Glutamatergic neuron (in vitro differentiated cells): ENCODE results near the gene CTXN2. TPM values are rescaled to one million over a fixed set of nuclear protein-coding genes. Genes with fewer than 3 reads are reported as not detected.

Experiments used
- DNase-seq: peaks from one replicate; pipeline ENCODE4 v3.0.0; 2022
- H3K27ac Mint-ChIP-seq: one replicate; pipeline ENCODE4 v1.8.0; 2020; ENCODE audit warnings: mild to moderate bottlenecking, mixed read lengths, inconsistent platforms; ENCODE audit not compliant: unreplicated experiment
- H3K27me3 Mint-ChIP-seq: one replicate; pipeline ENCODE4 v1.8.0; 2020; ENCODE audit warnings: mild to moderate bottlenecking, moderate library complexity, mixed read lengths, inconsistent platforms; ENCODE audit not compliant: unreplicated experiment
- H3K36me3 Mint-ChIP-seq: one replicate; pipeline ENCODE4 v1.8.0; 2020; ENCODE audit warnings: mild to moderate bottlenecking, mixed read lengths, inconsistent platforms; ENCODE audit not compliant: unreplicated experiment
- H3K4me1 Mint-ChIP-seq: one replicate; pipeline ENCODE4 v1.8.0; 2020; ENCODE audit warnings: mild to moderate bottlenecking, low read depth, mixed read lengths, inconsistent platforms; ENCODE audit not compliant: unreplicated experiment
- H3K4me3 Mint-ChIP-seq: one replicate; pipeline ENCODE4 v1.8.0; 2020; ENCODE audit warnings: mild to moderate bottlenecking, mixed read lengths, inconsistent platforms; ENCODE audit not compliant: unreplicated experiment
- H3K9me3 Mint-ChIP-seq: one replicate; pipeline ENCODE4 v1.8.0; 2020; ENCODE audit warnings: mild to moderate bottlenecking, moderate library complexity, mixed read lengths, inconsistent platforms; ENCODE audit not compliant: unreplicated experiment
- CTCF ChIP-seq: fragments of 200-600 bp; sonication (generic); IDR thresholded peaks from one replicate; pipeline ENCODE4 v1.5.0; 2021; ENCODE audit not compliant: partially characterized antibody, unreplicated experiment
- total RNA-seq: library from RNA; stranded (reverse); fragmentation: NEBNext Ultra II Directional; extraction: Animal tissue kit (Norgen Biotek cat#: 25700); gene quantifications from one replicate; pipeline ENCODE4 v1.2.1, GENCODE V29; 2021; ENCODE audit not compliant: unreplicated experiment

The CTXN2 gene
- total RNA-seq, 1 donor from 2014 or later: 0.22 TPM

- TF ChIP-seq CTCF: no peak
- Mint-ChIP-seq H3K9me3 (no peaks in the 10 kb centered on the region), H3K36me3 (no peaks in the 10 kb centered on the region), H3K27me3 (no peaks in the 10 kb centered on the region), H3K4me3 (no peak overlapping the region), H3K27ac (no peak overlapping the region), H3K4me1 (peaks cover 6% of the 10 kb centered on the region)
- no peak for DNase-seq
Measured at GRCh38 chr15:48149858-48150257, 41.6 kb upstream of the CTXN2 start.

- no peak overlapping the region for H3K4me3 Mint-ChIP-seq
- no peaks in the 10 kb centered on the region for H3K9me3 Mint-ChIP-seq
- H3K27me3 Mint-ChIP-seq: no peaks in the 10 kb centered on the region
Measured at GRCh38 chr15:48153526-48153925, 37.9 kb upstream of the CTXN2 start.

GRCh38 chr15:48168616-48169015 lies 22.8 kb upstream of the CTXN2 start:
- no peak for TF ChIP-seq CTCF
- peaks cover 6% of the 10 kb centered on the region for H3K4me1 Mint-ChIP-seq
- no peak overlapping the region for H3K27ac Mint-ChIP-seq
- H3K9me3 Mint-ChIP-seq: no peaks in the 10 kb centered on the region
- peaks cover 2% of the 10 kb centered on the region for H3K27me3 Mint-ChIP-seq
- DNase-seq: no peak
- peaks cover 13% of the 10 kb centered on the region for H3K36me3 Mint-ChIP-seq
- no peak overlapping the region for H3K4me3 Mint-ChIP-seq

More at GRCh38 chr15:48153526-48153925, 37.9 kb upstream of the CTXN2 start:
- Mint-ChIP-seq H3K4me1 (no peaks in the 10 kb centered on the region), H3K27ac (no peak overlapping the region), H3K36me3 (no peaks in the 10 kb centered on the region)
- TF ChIP-seq CTCF: no peak
- DNase-seq: no peak

GRCh38 chr15:48170981-48171380 lies 20.5 kb upstream of the CTXN2 start:
- H3K27me3 Mint-ChIP-seq: no peaks in the 10 kb centered on the region
- H3K36me3 Mint-ChIP-seq: peaks cover 9% of the 10 kb centered on the region
- no peak overlapping the region for H3K4me3 Mint-ChIP-seq
- no peaks in the 10 kb centered on the region for H3K9me3 Mint-ChIP-seq
- DNase-seq: no peak
- no peak overlapping the region for H3K27ac Mint-ChIP-seq
- no peak for TF ChIP-seq CTCF
- H3K4me1 Mint-ChIP-seq: peaks cover 9% of the 10 kb centered on the region

GRCh38 chr15:48175126-48175525 lies 16.3 kb upstream of the CTXN2 start:
- no peak for TF ChIP-seq CTCF
- Mint-ChIP-seq H3K27me3 (peaks cover 5% of the 10 kb centered on the region), H3K27ac (no peak overlapping the region), H3K4me3 (peak overlapping the region; percentile 66), H3K9me3 (peaks cover 8% of the 10 kb centered on the region), H3K36me3 (peaks cover 9% of the 10 kb centered on the region), H3K4me1 (peaks cover 9% of the 10 kb centered on the region)
- DNase-seq: no peak
